Activated T-cell treated with anti-CD3 and anti-CD28 coated beads, Interleukin-2, amount 50 U/mL, for 72 hours (primary cell): Measurements from ENCODE around the gene TLNRD1. TPM values are rescaled to one million over a fixed set of nuclear protein-coding genes. Genes with fewer than 3 reads are reported as not detected.

ENCODE experiments used
- ATAC-seq, 2 donors: fragments of 150-1000 bp; cut with Tn5 transposase; replicated peaks in 1 of 2; 2 replicates each; pipeline ENCODE4 v1.10.0; 2021; ENCODE audit warnings: moderate library complexity in 2 of 2, mild to moderate bottlenecking in 1 of 2
- DNase-seq, 2 donors: peaks; one replicate each; pipeline ENCODE4 v3.0.0; 2021 to 2022; ENCODE audit warnings: mixed read lengths in 1 of 2
- H3K27ac Mint-ChIP-seq: one replicate; pipeline ENCODE4 v1.8.0; 2022; ENCODE audit warnings: mild to moderate bottlenecking, moderate library complexity, mixed read lengths
- H3K27me3 Mint-ChIP-seq: one replicate; pipeline ENCODE4 v1.8.0; 2022; ENCODE audit warnings: low read depth, mixed read lengths
- H3K36me3 Mint-ChIP-seq, 2 donors: one replicate each; pipeline ENCODE4 v1.8.0; 2022; ENCODE audit warnings: mixed read lengths in 2 of 2, mild to moderate bottlenecking in 1 of 2; ENCODE audit not compliant: insufficient read depth in 2 of 2
- H3K4me1 Mint-ChIP-seq: one replicate; pipeline ENCODE4 v1.8.0; 2022; ENCODE audit warnings: low read depth, mixed read lengths
- H3K4me3 Mint-ChIP-seq, 2 donors: one replicate each; pipeline ENCODE4 v1.8.0; 2022; ENCODE audit warnings: mild to moderate bottlenecking in 2 of 2, mixed read lengths in 2 of 2, moderate library complexity in 2 of 2
- H3K9me3 Mint-ChIP-seq, 2 donors: one replicate each; pipeline ENCODE4 v1.8.0; 2022; ENCODE audit warnings: mixed read lengths in 2 of 2
- total RNA-seq, 2 donors: library from RNA; stranded (reverse); gene quantifications; one replicate each; pipeline ENCODE4 v1.2.3, GENCODE V29; 2022

TLNRD1 gene
- total RNA-seq, 2 donors from 2014 or later, result 11.3 to 17.2 TPM

GRCh38 chr15:80999623-81000036, 1.1 kb upstream of the TLNRD1 start:
- Mint-ChIP-seq H3K36me3 (peaks cover 2 to 3% of the 10 kb centered on the region in 2 donors), H3K4me1 (peaks cover 33% of the 10 kb centered on the region), H3K27me3 (no peaks in the 10 kb centered on the region), H3K4me3 (peak overlapping the region; percentile 95 to 97), H3K9me3 (peaks cover 0 to 6% of the 10 kb centered on the region in 2 donors), H3K27ac (peak overlapping the region; percentile 91)
- DNase-seq (peak; percentile 46 to 69), ATAC-seq (no peak)

GRCh38 chr15:81000144-81000623, 539 bp upstream of the TLNRD1 start:
- H3K27me3 Mint-ChIP-seq, result no peaks in the 10 kb centered on the region
- H3K27ac Mint-ChIP-seq, result peak overlapping the region; percentile 91
- peak overlapping the region; percentile 95 to 97 for H3K4me3 Mint-ChIP-seq
- H3K9me3 Mint-ChIP-seq, result peaks cover 0 to 6% of the 10 kb centered on the region in 2 donors
- no peak for ATAC-seq
- H3K36me3 Mint-ChIP-seq, result peaks cover 2 to 3% of the 10 kb centered on the region in 2 donors
- peaks cover 39% of the 10 kb centered on the region for H3K4me1 Mint-ChIP-seq
- DNase-seq, result no peak

GRCh38 chr15:81001152-81002008, 657 bp downstream of the TLNRD1 start:
- Mint-ChIP-seq H3K27ac (peak overlapping the region; percentile 79), H3K27me3 (no peaks in the 10 kb centered on the region), H3K4me1 (peaks cover 46% of the 10 kb centered on the region), H3K4me3 (peak overlapping the region; percentile 95 to 97), H3K36me3 (peaks cover 0 to 3% of the 10 kb centered on the region in 2 donors), H3K9me3 (peaks cover 0 to 2% of the 10 kb centered on the region in 2 donors)
- peak; percentile 51 to 52 for ATAC-seq
- DNase-seq, result peak; percentile 58 to 64

GRCh38 chr15:81002009-81002330, 1.2 kb downstream of the TLNRD1 start:
- Mint-ChIP-seq H3K36me3 (peaks cover 0 to 3% of the 10 kb centered on the region in 2 donors), H3K4me1 (peaks cover 48% of the 10 kb centered on the region), H3K27ac (no peak overlapping the region), H3K4me3 (peak overlapping the region; percentile 76 to 86), H3K27me3 (no peaks in the 10 kb centered on the region), H3K9me3 (peaks cover 0 to 2% of the 10 kb centered on the region in 2 donors)
- ATAC-seq (no peak), DNase-seq (no peak)

GRCh38 chr15:81002331-81003096, 1.8 kb downstream of the TLNRD1 start:
- H3K4me1 Mint-ChIP-seq, result peaks cover 53% of the 10 kb centered on the region
- H3K9me3 Mint-ChIP-seq, result no peaks in the 10 kb centered on the region
- H3K27me3 Mint-ChIP-seq, result no peaks in the 10 kb centered on the region
- peaks cover 0 to 3% of the 10 kb centered on the region in 2 donors for H3K36me3 Mint-ChIP-seq
- peak overlapping the region; percentile 66 to 68 for H3K4me3 Mint-ChIP-seq
- no peak overlapping the region for H3K27ac Mint-ChIP-seq
- ATAC-seq (no peak), DNase-seq (peak in 1 of 2 donors; percentile 24)

GRCh38 chr15:81003097-81003350, 2.3 kb downstream of the TLNRD1 start:
- H3K4me3 Mint-ChIP-seq, result peak overlapping the region; percentile 39 to 66
- H3K9me3 Mint-ChIP-seq, result no peaks in the 10 kb centered on the region
- no peak overlapping the region for H3K27ac Mint-ChIP-seq
- H3K4me1 Mint-ChIP-seq, result peaks cover 57% of the 10 kb centered on the region
- H3K36me3 Mint-ChIP-seq, result peaks cover 0 to 3% of the 10 kb centered on the region in 2 donors
- H3K27me3 Mint-ChIP-seq, result no peaks in the 10 kb centered on the region
- no peak for ATAC-seq
- DNase-seq, result no peak

- Mint-ChIP-seq H3K27me3 (no peaks in the 10 kb centered on the region), H3K4me1 (peaks cover 49% of the 10 kb centered on the region), H3K9me3 (no peaks in the 10 kb centered on the region), H3K36me3 (peaks cover 0 to 3% of the 10 kb centered on the region in 2 donors), H3K27ac (no peak overlapping the region), H3K4me3 (no peak overlapping the region)
- no peak for ATAC-seq
- no peak for DNase-seq
Measured at GRCh38 chr15:81006124-81006523, 5.4 kb downstream of the TLNRD1 start.

GRCh38 chr15:81007428-81008064, 6.8 kb downstream of the TLNRD1 start:
- Mint-ChIP-seq H3K9me3 (no peaks in the 10 kb centered on the region), H3K27ac (peak overlapping the region; percentile 26), H3K27me3 (no peaks in the 10 kb centered on the region), H3K36me3 (peaks cover 0 to 3% of the 10 kb centered on the region in 2 donors), H3K4me3 (no peak overlapping the region), H3K4me1 (peaks cover 55% of the 10 kb centered on the region)
- ATAC-seq (peak in 1 of 2 donors; percentile 30), DNase-seq (no peak)

- ATAC-seq, result no peak
- H3K9me3 Mint-ChIP-seq, result no peaks in the 10 kb centered on the region
- H3K27me3 Mint-ChIP-seq, result no peaks in the 10 kb centered on the region
- H3K4me1 Mint-ChIP-seq, result peaks cover 54% of the 10 kb centered on the region
- no peak overlapping the region for H3K27ac Mint-ChIP-seq
- DNase-seq, result no peak
- no peak overlapping the region for H3K4me3 Mint-ChIP-seq
- H3K36me3 Mint-ChIP-seq, result peaks cover 0 to 3% of the 10 kb centered on the region in 2 donors
Measured at GRCh38 chr15:81008312-81008711, 7.6 kb downstream of the TLNRD1 start.

GRCh38 chr15:81010086-81010485, 9.4 kb downstream of the TLNRD1 start:
- no peak overlapping the region for H3K27ac Mint-ChIP-seq
- peaks cover 37% of the 10 kb centered on the region for H3K4me1 Mint-ChIP-seq
- ATAC-seq (no peak), DNase-seq (no peak)
- no peaks in the 10 kb centered on the region for H3K9me3 Mint-ChIP-seq
- H3K27me3 Mint-ChIP-seq, result no peaks in the 10 kb centered on the region
- H3K36me3 Mint-ChIP-seq, result no peaks in the 10 kb centered on the region
- no peak overlapping the region for H3K4me3 Mint-ChIP-seq

GRCh38 chr15:81011593-81011992, 10.9 kb downstream of the TLNRD1 start:
- H3K36me3 Mint-ChIP-seq, result no peaks in the 10 kb centered on the region
- no peak for ATAC-seq
- peaks cover 29% of the 10 kb centered on the region for H3K4me1 Mint-ChIP-seq

GRCh38 chr15:81012588-81012987, 11.9 kb downstream of the TLNRD1 start:
- Mint-ChIP-seq H3K4me3 (no peak overlapping the region), H3K9me3 (no peaks in the 10 kb centered on the region), H3K36me3 (no peaks in the 10 kb centered on the region), H3K27me3 (no peaks in the 10 kb centered on the region), H3K4me1 (peaks cover 21% of the 10 kb centered on the region), H3K27ac (no peak overlapping the region)
- ATAC-seq (no peak), DNase-seq (no peak)

More at GRCh38 chr15:81011593-81011992, 10.9 kb downstream of the TLNRD1 start:
- DNase-seq, result no peak
- Mint-ChIP-seq H3K4me3 (no peak overlapping the region), H3K27ac (no peak overlapping the region), H3K27me3 (no peaks in the 10 kb centered on the region), H3K9me3 (no peaks in the 10 kb centered on the region)

GRCh38 chr15:81013396-81013929, 12.7 kb downstream of the TLNRD1 start:
- DNase-seq, result no peak
- Mint-ChIP-seq H3K36me3 (peaks cover 0 to 2% of the 10 kb centered on the region in 2 donors), H3K4me3 (no peak overlapping the region), H3K27ac (peak overlapping the region; percentile 21), H3K27me3 (no peaks in the 10 kb centered on the region), H3K9me3 (no peaks in the 10 kb centered on the region), H3K4me1 (peaks cover 17% of the 10 kb centered on the region)
- no peak for ATAC-seq
